Tongue (tissue), 2 donors: ENCODE measurements around the gene INSL6. TPM values are rescaled to one million over a fixed set of nuclear protein-coding genes. Genes with fewer than 3 reads are reported as not detected.

Experiments
- small RNA-seq: library from RNA; depleted of rRNA; stranded (forward); fragments of <200 nt; gene quantifications from one replicate; pipeline ENCODE3, GENCODE V24; 2014; ENCODE audit warnings: low replicate concordance
- total RNA-seq: library from RNA; depleted of rRNA; stranded (reverse); fragments of >200 nt; gene quantifications from one replicate; pipeline ENCODE4 v1.2.3, GENCODE V29; 2014

The INSL6 gene
- total RNA-seq, 1 donor from 2014 or later: not detected

Small RNA genes lying within 50 kb of the gene (small RNA-seq; reads per million reads assigned to genes)
- gene AL133547.1: not detected

Other genes with a start within 250 kb of the INSL6 start
- gene JAK2, start 200.4 kb downstream of the INSL6 start, total RNA-seq: 25.2 TPM
- gene INSL4, start 45.8 kb upstream of the INSL6 start, total RNA-seq: not detected
- not detected for gene RLN2, start 119.1 kb upstream of the INSL6 start, total RNA-seq
- gene RLN1, start 154.2 kb upstream of the INSL6 start, total RNA-seq: not detected